8988T (cell line): ENCODE measurements around the gene GPRIN3.

Source experiments
- DNase-seq: peaks from one replicate; pipeline ENCODE4 v3.0.0; 2011

GPRIN3 gene

GRCh38 chr4:89253935-89254334 lies 53.7 kb downstream of the GPRIN3 start:
- no peak for DNase-seq

- no peak for DNase-seq
These were observed 54.3 kb downstream of the GPRIN3 start for GRCh38 chr4:89253311-89253710.

GRCh38 chr4:89251396-89251795 lies 56.2 kb downstream of the GPRIN3 start:
- no peak for DNase-seq

- DNase-seq: no peak
These were observed 57.8 kb downstream of the GPRIN3 start for GRCh38 chr4:89249716-89250361.

GRCh38 chr4:89249313-89249712 lies 58.3 kb downstream of the GPRIN3 start:
- no peak for DNase-seq

GRCh38 chr4:89248879-89249281 lies 58.7 kb downstream of the GPRIN3 start:
- DNase-seq: no peak

GRCh38 chr4:89247951-89248350 lies 59.6 kb downstream of the GPRIN3 start:
- no peak for DNase-seq

- DNase-seq: no peak
These were observed 62.1 kb downstream of the GPRIN3 start for GRCh38 chr4:89245459-89245858.

GRCh38 chr4:89243733-89244252 lies 63.8 kb downstream of the GPRIN3 start:
- no peak for DNase-seq

- no peak for DNase-seq
These were observed 64.5 kb downstream of the GPRIN3 start for GRCh38 chr4:89242864-89243732.

- DNase-seq: no peak
These were observed 65.4 kb downstream of the GPRIN3 start for GRCh38 chr4:89242216-89242615.

- DNase-seq: no peak
These were observed 77.3 kb downstream of the GPRIN3 start for GRCh38 chr4:89230271-89230670.

GRCh38 chr4:89226665-89227574 lies 80.7 kb downstream of the GPRIN3 start:
- no peak for DNase-seq

GRCh38 chr4:89222170-89222569 lies 85.4 kb downstream of the GPRIN3 start:
- DNase-seq: no peak

- DNase-seq: no peak
These were observed 86.3 kb downstream of the GPRIN3 start for GRCh38 chr4:89221167-89221867.

- DNase-seq: no peak
These were observed 89.0 kb downstream of the GPRIN3 start for GRCh38 chr4:89218587-89218986.

- no peak for DNase-seq
These were observed 90.0 kb downstream of the GPRIN3 start for GRCh38 chr4:89217604-89218003.

GRCh38 chr4:89216866-89217265 lies 90.7 kb downstream of the GPRIN3 start:
- DNase-seq: no peak

GRCh38 chr4:89216422-89216821 lies 91.2 kb downstream of the GPRIN3 start:
- DNase-seq: no peak

GRCh38 chr4:89215736-89216135 lies 91.9 kb downstream of the GPRIN3 start:
- DNase-seq: no peak

- DNase-seq: no peak
These were observed 93.3 kb downstream of the GPRIN3 start for GRCh38 chr4:89214308-89214707.

GRCh38 chr4:89213382-89213701 lies 94.3 kb downstream of the GPRIN3 start:
- DNase-seq: no peak
